ENCODE data around the gene LRCH1.
A peak's percentile ranks its signal among the peaks of the same experiment; 100 is the strongest.

The LRCH1 gene

GRCh38 chr13:46561691-46562090, 8.7 kb downstream of the LRCH1 start:
- DNase-seq, result no peak
- TF ChIP-seq GATA1 (IDR thresholded peaks at IDR 0.05; ENCODE audit: low read depth, low read length) (no peak), POLR2A (IDR thresholded peaks at IDR 0.05; ENCODE audit: low read length) (no peak)

DNA sequence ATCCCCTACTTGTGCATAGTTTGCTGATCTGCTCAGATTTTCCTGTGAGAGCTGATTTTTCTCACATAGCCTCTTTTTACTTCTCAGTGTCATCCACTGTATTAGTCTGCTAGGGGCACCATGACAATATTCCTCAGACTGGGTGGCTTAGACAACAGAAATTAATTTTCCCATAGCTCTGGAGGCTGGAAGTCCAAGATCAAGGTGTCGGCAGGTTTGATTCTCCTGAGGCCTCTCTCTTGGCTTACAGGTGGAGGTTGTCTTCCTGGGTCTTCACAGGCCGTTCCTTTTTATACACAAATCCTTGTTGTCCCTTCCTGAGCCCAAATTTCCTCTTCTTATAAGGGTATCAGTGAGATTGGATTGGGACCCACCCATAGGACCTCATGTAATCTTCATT, 9.2 kb downstream of the LRCH1 start:
- TF ChIP-seq POLR2A (IDR thresholded peaks at IDR 0.05; ENCODE audit: low read length) (no peak), GATA1 (IDR thresholded peaks at IDR 0.05; ENCODE audit: low read depth, low read length) (no peak)
- no peak for DNase-seq

DNA sequence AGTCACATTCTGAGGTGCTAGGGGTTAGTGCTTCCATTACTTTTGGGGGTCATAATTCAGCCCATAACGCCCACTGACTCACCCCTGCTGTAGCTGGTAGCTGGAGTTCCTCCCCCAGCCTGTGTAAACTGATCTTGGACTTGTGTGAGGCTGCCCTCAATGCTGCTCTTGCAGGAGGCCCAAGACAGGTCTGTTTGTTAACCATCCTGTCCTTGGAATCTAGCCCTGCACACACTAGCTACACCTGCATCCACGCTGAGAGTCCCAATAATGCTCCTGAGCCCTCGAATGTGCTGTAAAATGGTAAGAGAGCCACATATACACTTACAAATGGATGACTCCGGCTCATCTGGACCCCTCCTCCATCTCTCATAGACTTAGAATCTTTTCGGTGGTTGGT, 9.6 kb downstream of the LRCH1 start:
- no peak for DNase-seq
- TF ChIP-seq GATA1 (IDR thresholded peaks at IDR 0.05; ENCODE audit: low read depth, low read length) (no peak), POLR2A (IDR thresholded peaks at IDR 0.05; ENCODE audit: low read length) (no peak)

DNA sequence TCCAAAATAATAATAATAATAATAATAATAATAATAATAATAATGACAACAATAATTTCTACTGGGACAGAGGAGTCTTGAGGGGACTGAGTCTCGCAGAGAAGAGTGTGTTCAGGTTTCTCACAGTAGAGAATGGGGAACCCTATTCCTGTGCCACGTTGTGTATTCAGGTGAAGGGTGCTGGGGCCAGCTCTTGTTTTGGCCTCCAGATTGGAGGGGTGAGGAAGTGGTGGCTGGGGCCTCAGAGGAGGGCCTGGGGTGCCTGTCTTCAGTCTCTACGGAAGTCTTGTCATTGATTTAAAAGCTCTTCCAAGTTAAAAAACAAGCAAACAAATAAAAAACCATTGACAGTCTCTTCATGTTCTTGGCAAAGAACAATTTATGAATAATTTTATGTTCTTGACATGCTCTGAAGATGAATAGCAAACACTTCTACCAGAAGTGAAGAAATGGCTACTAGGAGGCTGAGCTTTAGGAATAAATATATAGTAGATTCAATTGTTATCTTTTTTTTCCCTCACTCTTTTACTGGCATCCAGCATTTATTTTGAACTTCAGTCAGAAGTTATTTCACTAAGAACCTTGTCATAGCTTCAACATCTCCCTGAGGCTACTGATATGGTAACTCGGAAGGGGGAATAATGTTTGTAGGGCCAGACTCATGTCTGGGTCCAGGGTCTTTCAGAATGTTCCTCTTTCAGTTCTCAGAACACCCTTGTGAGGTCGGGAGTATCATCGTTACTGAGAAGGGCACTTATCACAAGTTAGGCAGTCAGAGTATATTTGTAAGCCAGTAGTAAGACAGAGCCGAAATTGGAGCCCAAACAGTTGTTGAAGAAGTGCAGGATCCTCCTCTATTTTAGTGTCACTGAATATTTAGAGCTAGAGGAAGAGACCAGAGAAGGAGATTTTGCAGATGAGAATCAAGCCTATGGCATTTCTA, 13.1 kb downstream of the LRCH1 start:
- DNase-seq, result no peak
- TF ChIP-seq GATA1 (IDR thresholded peaks at IDR 0.05; ENCODE audit: low read depth, low read length) (no peak), POLR2A (IDR thresholded peaks at IDR 0.05; ENCODE audit: low read length) (no peak)

GRCh38 chr13:46567671-46568070, 14.7 kb downstream of the LRCH1 start:
- TF ChIP-seq POLR2A (IDR thresholded peaks at IDR 0.05; ENCODE audit: low read length), result no peak
- TF ChIP-seq GATA1 (IDR thresholded peaks at IDR 0.05; ENCODE audit: low read depth, low read length), result no peak
- DNase-seq, result no peak

DNA sequence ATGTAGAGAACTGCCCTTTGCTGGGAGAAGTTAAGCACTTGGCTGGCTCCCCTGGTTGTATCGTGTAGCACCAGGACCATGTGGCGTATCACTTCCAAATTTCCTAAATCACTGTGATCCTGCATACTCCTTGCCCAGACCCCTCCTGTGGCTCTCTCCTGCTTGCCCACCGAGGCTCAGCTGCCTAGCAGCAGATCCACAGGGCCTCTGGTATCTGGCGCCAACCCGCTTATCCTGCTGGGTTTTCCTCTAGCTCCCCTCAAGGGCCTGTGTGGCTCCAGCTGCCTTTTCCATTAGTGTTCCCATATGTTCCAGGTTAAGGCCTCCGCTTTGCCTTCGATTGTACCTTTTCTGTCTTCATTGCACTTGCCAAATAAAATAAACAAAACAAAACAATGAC, 16.5 kb downstream of the LRCH1 start:
- no peak for TF ChIP-seq POLR2A (IDR thresholded peaks at IDR 0.05; ENCODE audit: low read length)
- DNase-seq, result no peak

GRCh38 chr13:46570273-46570672, 17.3 kb downstream of the LRCH1 start:
- TF ChIP-seq GATA1 (IDR thresholded peaks at IDR 0.05; ENCODE audit: low read depth, low read length) (no peak), POLR2A (IDR thresholded peaks at IDR 0.05; ENCODE audit: low read length) (no peak)

DNA sequence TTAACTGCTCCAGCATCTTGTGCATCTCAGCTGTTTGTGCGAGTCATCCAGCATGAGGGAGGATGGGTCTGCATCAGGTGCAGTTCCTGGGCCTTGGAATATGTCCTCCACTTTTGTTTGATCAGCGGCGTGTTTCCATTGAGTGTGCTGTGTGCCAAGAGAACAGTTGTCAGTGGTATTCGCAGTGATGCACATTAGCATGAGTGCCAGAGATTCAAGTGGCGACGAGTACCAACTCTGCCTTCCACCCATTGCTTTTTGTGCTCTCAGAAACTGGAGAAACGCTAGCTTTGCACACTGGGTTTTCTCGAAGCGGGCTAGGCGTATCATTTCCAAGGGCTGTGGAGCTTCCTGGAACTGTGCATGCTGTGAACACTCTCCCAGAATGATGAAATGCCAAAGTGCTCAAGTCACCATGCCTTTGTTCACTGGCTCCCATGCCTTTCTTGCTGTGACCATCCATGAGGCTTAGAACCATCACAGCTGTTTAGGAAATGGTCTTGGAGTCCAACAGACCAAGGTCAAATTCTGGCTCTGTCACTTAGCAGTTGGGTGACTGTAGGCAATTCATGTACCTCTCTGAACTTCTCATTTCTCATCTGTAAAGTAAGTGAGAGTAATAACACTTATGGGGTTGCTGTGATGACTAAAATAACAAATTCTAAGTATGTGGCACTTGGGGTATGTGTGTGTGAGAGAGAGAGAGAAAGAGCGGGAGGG, 18.4 kb downstream of the LRCH1 start:
- no peak for TF ChIP-seq POLR2A (IDR thresholded peaks at IDR 0.05; ENCODE audit: low read length)
- no peak for TF ChIP-seq GATA1 (IDR thresholded peaks at IDR 0.05; ENCODE audit: low read depth, low read length)
- DNase-seq, result no peak

More at GRCh38 chr13:46570273-46570672, 17.3 kb downstream of the LRCH1 start:
- no peak for DNase-seq

- TF ChIP-seq POLR2A (IDR thresholded peaks at IDR 0.05; ENCODE audit: low read length) (no peak), GATA1 (IDR thresholded peaks at IDR 0.05; ENCODE audit: low read depth, low read length) (no peak)
- DNase-seq, result no peak
Observed at GRCh38 chr13:46571909-46572595, 19.1 kb downstream of the LRCH1 start.

- DNase-seq, result no peak
- TF ChIP-seq GATA1 (IDR thresholded peaks at IDR 0.05; ENCODE audit: low read depth, low read length), result no peak
- TF ChIP-seq POLR2A (IDR thresholded peaks at IDR 0.05; ENCODE audit: low read length), result no peak
Observed at GRCh38 chr13:46572752-46573431, 19.9 kb downstream of the LRCH1 start.

GRCh38 chr13:46575301-46575771, 22.4 kb downstream of the LRCH1 start:
- peak; percentile 33 to 77 for DNase-seq
- no peak for TF ChIP-seq POLR2A (IDR thresholded peaks at IDR 0.05; ENCODE audit: low read length)
- TF ChIP-seq GATA1 (IDR thresholded peaks at IDR 0.05; ENCODE audit: low read depth, low read length), result no peak

GRCh38 chr13:46575818-46576221, 22.9 kb downstream of the LRCH1 start:
- no peak for DNase-seq
- no peak for TF ChIP-seq GATA1 (IDR thresholded peaks at IDR 0.05; ENCODE audit: low read depth, low read length)
- no peak for TF ChIP-seq POLR2A (IDR thresholded peaks at IDR 0.05; ENCODE audit: low read length)

GRCh38 chr13:46576762-46577161, 23.8 kb downstream of the LRCH1 start:
- TF ChIP-seq POLR2A (IDR thresholded peaks at IDR 0.05; ENCODE audit: low read length) (no peak), GATA1 (IDR thresholded peaks at IDR 0.05; ENCODE audit: low read depth, low read length) (no peak)
- no peak for DNase-seq

Measured in erythroblast (primary cell).